Hepatocyte (in vitro differentiated cells): ENCODE results near the gene TENM4.

Experiments
- EZH2phosphoT487 ChIP-seq: fragments of 200-600 bp; sonication (generic); IDR thresholded peaks from one replicate; pipeline ENCODE4 v1.6.1; 2018; ENCODE audit warnings: antibody characterized with exemption, mild to moderate bottlenecking, low read depth, moderate library complexity; ENCODE audit not compliant: unreplicated experiment, severe bottlenecking
- TF ChIP-seq, protein P1 (sequence below): fragments of 200-600 bp; sonication (generic); IDR thresholded peaks from 2 replicates; pipeline ENCODE4 v1.5.1; 2016; ENCODE audit warnings: antibody characterized with exemption, mild to moderate bottlenecking; ENCODE audit not compliant: poor library complexity

DNA sequence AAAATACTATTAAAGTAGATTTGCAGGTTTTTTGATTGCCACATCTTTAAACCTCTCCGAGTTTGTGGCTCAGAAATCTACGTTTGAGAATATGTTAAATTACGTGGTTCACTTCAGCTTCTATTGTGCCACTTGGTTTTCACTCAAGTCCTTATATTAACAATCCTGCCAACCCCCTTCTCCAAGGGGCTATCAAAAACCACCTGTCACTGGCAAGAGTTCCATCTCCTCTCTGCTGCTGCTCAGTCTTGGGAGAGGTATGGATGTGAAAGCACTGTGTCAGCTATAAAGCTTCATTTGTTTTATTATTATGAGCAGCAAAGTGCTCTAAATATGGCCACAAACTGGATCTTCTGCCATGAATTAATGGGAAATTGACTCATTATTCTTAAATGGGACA, 668.6 kb downstream of the TENM4 start:
- TF ChIP-seq, protein P1, sequence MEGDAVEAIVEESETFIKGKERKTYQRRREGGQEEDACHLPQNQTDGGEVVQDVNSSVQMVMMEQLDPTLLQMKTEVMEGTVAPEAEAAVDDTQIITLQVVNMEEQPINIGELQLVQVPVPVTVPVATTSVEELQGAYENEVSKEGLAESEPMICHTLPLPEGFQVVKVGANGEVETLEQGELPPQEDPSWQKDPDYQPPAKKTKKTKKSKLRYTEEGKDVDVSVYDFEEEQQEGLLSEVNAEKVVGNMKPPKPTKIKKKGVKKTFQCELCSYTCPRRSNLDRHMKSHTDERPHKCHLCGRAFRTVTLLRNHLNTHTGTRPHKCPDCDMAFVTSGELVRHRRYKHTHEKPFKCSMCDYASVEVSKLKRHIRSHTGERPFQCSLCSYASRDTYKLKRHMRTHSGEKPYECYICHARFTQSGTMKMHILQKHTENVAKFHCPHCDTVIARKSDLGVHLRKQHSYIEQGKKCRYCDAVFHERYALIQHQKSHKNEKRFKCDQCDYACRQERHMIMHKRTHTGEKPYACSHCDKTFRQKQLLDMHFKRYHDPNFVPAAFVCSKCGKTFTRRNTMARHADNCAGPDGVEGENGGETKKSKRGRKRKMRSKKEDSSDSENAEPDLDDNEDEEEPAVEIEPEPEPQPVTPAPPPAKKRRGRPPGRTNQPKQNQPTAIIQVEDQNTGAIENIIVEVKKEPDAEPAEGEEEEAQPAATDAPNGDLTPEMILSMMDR, result no peak
- no peak for TF ChIP-seq EZH2phosphoT487
